NCI-H2171 treated with DMSO at 0.1 percent for 48 hours (cell line): ENCODE data around the gene TCF4.
A peak's percentile ranks its signal among the peaks of the same experiment; 100 is the strongest.

ENCODE experiments used
- DNase-seq: peaks from one replicate; lab custom pipeline; 2025; lab: John Stamatoyannopoulos, UW

Gene TCF4

GRCh38 chr18:55546851-55547704 is 40.9 kb downstream of the TCF4 start:
- no peak for DNase-seq

- DNase-seq: no peak
Observed at GRCh38 chr18:55544014-55544413, 44.0 kb downstream of the TCF4 start.

- DNase-seq: no peak
Observed at GRCh38 chr18:55543130-55543704, 44.8 kb downstream of the TCF4 start.

GRCh38 chr18:55541571-55541970 is 46.4 kb downstream of the TCF4 start:
- no peak for DNase-seq

GRCh38 chr18:55539240-55539639 is 48.8 kb downstream of the TCF4 start:
- DNase-seq: no peak

GRCh38 chr18:55534996-55535395 is 53.0 kb downstream of the TCF4 start:
- DNase-seq: no peak

- no peak for DNase-seq
Observed at GRCh38 chr18:55534547-55534946, 53.4 kb downstream of the TCF4 start.

GRCh38 chr18:55530166-55530565 is 57.8 kb downstream of the TCF4 start:
- peak; percentile 36 for DNase-seq

GRCh38 chr18:55529581-55529980 is 58.4 kb downstream of the TCF4 start:
- no peak for DNase-seq

GRCh38 chr18:55525845-55526244 is 62.1 kb downstream of the TCF4 start:
- no peak for DNase-seq

GRCh38 chr18:55524353-55525073 is 63.5 kb downstream of the TCF4 start:
- no peak for DNase-seq

- no peak for DNase-seq
Observed at GRCh38 chr18:55523001-55523400, 65.0 kb downstream of the TCF4 start.

GRCh38 chr18:55522011-55522410 is 66.0 kb downstream of the TCF4 start:
- no peak for DNase-seq

GRCh38 chr18:55517055-55517454 is 70.9 kb downstream of the TCF4 start:
- DNase-seq: no peak

- no peak for DNase-seq
Observed at GRCh38 chr18:55515941-55516710, 71.9 kb downstream of the TCF4 start.

- DNase-seq: no peak
Observed at GRCh38 chr18:55515214-55515613, 72.8 kb downstream of the TCF4 start.

GRCh38 chr18:55513161-55513560 is 74.8 kb downstream of the TCF4 start:
- no peak for DNase-seq

- DNase-seq: no peak
Observed at GRCh38 chr18:55511277-55511676, 76.7 kb downstream of the TCF4 start.

GRCh38 chr18:55510809-55511208 is 77.2 kb downstream of the TCF4 start:
- no peak for DNase-seq

GRCh38 chr18:55509631-55510324 is 78.2 kb downstream of the TCF4 start:
- no peak for DNase-seq

GRCh38 chr18:55508651-55509050 is 79.3 kb downstream of the TCF4 start:
- DNase-seq: no peak

- DNase-seq: no peak
Observed at GRCh38 chr18:55506074-55506473, 81.9 kb downstream of the TCF4 start.
